Cortex of kidney (tissue), 1 donor: Measurements from ENCODE around the gene PPP1R14B.

Source experiments
- DNase-seq: peaks from one replicate; lab custom pipeline; 2025; lab: John Stamatoyannopoulos, UW

PPP1R14B gene

DNA sequence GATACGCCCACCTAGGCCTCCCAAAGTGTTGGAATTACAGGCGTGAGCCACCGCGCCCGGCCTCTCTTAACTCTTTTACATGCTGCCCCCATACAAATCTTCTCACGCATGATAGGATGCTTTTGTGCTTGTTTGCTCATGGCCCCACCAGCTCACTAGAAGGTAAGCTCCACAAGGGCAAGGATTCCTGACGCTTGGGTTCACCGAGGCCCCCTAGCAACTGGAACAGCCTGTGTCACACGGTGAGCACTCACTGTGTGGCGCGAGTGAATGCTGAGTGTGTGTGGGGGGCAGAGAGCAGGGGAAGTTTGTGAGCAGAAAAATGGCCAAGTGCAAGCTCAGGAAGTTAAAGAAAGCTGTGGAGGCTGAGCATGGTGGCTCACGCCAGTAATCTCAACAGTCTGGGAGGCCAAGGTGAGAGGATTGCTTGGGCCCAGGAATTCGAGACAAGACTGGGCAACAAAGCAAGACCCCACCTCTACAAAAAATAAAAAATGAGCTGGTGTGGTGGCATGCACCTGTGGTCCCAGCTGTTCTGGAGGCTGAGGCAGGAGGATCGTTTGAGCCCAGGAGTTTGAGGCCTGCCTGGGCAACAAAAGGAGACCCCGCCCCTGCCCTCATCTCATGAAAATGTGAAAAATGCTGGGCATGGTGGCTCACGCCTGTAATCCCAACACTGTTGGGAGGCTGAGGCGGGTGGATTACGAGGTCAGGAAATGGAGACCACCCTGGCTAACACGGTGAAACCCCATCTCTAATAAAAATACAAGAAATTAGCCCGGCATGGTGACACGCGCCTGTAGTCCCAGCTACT is 35.4 kb upstream of the PPP1R14B start:
- DNase-seq, result no peak

- DNase-seq, result no peak
These were observed 31.9 kb upstream of the PPP1R14B start for GRCh38 chr11:64278576-64279190.

DNA sequence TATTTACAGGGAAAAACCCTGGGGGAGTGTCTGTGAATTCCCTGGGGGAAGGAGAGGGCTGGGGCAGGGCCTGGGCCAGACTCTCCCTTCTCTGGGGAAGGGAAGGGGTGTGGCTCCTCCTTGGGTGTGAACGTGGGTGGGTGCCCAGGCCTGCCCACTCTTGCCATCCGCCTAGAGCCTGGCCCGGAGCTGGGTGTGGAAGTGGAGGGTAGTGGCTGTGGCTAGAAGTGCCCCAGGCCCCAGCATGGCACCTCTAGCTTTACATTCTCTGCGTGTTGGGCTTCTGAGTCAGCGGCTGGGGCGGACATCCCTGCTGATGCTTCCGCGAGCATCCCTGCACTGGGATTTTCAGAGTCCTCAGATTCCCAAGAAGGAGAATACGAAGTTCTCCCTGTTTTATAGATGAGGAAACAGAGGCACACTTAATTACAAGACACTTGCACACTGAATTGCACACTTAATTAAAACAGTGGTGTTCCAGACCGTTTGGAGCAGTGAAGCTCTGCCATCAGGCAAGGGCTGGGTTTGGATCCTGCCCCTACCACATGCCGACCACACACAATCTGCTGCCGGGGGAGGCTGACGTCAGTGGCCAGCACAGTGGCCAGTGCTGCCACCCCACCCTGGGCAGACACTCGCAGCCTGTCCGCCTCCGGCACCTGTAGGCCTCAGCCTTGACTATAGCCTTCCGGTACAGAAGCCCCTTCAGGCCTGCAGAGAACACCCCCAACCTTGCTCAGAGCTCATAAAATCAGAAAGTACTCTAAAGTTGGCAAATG is 30.1 kb upstream of the PPP1R14B start:
- DNase-seq, result no peak

GRCh38 chr11:64275841-64276240 is 29.1 kb upstream of the PPP1R14B start:
- DNase-seq, result no peak

DNA sequence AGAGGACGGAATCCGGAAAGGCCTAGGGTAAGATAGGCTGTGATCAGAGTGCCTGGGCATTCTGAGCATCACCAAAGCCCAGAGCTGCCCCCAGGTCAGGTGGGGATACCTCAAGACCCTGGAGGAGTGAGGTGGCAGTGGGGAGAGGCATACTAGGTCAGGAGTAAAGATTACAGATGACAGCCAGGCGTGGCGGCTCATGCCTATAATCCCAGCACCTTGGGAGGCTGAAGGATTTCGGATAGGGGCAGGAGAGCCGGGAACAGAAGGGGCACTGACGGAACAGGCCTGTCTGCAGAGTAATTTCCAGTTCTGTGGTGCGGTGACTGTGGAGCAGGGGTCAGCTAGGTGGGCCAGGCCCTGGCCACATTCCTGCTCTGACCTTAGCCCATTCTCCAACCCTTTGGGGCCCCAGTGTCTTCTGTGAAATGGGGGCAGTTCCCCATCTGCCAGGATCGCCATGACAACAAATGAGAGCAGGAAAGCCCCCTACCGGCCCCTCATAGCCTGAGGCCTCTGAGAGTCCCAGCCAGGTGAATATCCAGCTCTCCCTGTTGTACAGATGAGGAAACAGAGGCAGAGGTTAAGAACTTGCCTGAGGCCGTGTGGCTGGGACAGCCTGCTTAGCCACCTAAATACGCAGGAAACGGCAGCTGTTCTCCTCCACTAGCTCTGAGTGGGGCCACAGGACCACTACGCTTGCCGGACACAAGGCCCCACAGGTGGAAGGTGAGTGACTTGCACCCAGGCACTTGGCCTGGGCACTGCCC is 28.5 kb upstream of the PPP1R14B start:
- DNase-seq, result no peak

DNA sequence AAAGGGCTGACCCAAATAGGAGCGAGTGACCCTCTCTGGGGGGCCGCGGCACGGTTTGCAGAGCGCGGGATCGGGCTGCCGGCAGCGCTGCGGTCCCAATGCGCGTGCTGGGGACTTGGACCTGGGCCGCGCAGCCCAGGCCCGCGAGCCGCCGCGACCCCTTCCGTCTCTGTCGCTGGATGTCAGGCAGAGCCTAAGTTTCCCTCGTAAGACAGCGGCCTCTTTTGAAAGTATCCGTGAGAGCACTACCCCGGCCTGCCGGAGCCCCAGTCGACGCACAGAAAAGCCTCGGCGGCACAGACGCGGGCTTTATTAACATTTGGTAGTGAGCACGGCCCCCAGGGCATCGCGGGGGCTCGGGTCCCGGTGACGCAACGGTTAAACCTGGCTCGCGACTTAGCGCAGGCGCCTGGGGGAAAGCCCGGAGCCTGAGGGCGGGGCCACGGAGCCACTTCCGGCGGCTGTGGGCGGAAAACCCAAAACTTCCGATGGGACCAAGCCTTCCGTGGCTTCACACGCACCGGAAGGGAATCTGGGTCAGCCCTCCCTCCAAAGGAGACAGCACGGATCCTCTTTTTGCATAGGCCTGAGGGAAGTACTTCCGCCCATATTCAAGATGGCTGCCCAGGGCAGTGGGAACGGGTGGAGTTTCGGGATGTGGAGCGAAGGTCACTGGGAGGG is 22.9 kb upstream of the PPP1R14B start:
- no peak for DNase-seq

GRCh38 chr11:64268893-64269539 is 22.3 kb upstream of the PPP1R14B start:
- no peak for DNase-seq

GRCh38 chr11:64268025-64268892 is 21.5 kb upstream of the PPP1R14B start:
- DNase-seq, result no peak

DNA sequence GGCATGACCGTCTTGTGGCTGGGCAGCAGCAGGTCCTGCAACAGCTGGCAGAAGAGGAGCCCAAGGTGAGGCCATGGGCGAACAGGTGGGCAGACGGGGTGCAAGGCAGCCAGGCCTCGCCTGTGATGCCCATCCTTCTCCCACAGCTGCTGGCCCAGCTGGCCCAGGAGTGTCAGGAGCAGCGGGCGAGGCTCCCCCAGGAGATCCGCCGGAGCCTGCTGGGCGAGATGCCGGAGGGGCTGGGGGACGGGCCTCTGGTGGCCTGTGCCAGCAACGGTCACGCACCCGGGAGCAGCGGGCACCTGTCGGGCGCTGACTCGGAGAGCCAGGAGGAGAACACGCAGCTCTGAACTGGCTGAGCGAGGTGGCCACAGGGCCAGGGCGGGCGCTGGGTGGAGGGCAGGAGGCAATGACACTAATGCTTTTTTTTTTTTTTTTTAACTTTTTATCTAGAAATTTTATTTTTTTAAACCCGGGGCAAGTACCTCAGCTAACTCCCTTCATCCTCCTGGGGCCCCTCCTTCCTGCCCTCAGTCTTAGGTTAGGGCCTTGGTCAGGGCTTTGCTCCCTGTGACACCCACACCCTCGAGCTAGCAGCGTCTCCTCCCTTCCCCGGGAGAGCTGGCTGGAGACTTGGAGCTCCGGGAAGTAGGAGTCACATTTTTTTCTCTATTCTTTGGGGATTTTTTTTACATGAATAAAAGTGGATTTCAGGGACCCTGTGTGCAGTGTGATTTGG is 20.6 kb upstream of the PPP1R14B start:
- DNase-seq, result no peak

DNA sequence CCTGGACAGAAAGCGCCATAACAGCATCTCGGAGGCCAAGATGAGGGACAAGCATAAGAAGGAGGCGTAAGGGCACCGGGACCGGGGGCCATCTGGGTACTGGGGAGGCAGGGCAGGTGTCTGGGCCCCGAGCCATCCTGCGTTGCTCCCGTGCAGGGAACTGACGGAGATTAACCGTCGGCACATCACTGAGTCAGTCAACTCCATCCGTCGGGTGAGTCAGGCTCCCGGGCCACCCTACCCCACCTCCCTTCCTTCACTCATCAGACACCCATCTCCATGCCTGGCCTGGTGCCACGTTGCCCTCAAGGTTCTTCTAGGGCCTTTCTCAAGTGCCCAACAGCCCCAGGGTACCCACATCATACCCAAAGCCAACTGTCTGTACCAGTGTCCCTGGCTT is 19.6 kb upstream of the PPP1R14B start:
- no peak for DNase-seq

DNA sequence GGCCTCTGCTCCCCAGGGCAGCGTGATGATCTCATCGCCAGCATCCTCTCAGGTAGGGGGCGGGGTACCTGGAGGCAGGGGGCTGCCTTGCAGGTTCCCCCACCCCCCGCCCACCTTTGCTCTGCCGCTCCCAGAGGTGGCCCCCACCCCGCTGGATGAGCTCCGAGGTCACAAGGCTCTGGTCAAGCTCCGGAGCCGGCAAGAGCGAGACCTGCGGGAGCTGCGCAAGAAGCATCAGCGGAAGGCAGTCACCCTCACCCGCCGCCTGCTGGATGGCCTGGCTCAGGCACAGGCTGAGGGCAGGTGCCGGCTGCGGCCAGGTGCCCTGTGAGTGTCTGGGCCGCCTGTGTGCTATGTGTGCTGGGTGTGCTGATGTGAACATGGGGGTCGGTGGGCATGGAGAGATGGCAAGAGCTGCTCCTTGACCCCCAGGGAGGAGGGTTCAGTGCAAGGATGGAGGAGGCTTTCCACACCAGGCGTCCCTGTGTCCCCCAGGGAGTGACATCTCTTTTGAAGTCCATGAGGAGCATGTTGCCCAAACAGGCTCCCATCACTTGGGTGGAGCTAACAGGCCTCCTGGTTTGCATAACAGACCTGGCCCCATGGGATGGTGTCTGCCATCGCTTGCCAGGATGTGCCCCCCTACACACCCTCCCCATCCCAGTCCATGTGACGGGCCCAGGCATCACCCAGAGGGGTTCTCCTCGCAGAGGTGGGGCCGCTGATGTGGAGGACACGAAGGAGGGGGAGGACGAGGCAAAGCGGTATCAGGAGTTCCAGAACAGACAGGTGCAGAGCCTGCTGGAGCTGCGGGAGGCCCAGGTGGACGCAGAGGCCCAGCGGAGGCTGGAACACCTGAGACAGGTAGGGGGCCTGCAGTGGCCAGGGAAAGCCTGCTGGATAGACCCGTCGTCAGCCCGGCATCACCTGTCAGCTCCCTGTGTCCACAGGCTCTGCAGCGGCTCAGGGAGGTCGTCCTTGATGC is 18.7 kb upstream of the PPP1R14B start:
- DNase-seq, result no peak

GRCh38 chr11:64264371-64264852 is 17.7 kb upstream of the PPP1R14B start:
- no peak for DNase-seq

GRCh38 chr11:64263947-64264317 is 17.2 kb upstream of the PPP1R14B start:
- DNase-seq, result no peak

- DNase-seq, result no peak
These were observed 16.5 kb upstream of the PPP1R14B start for GRCh38 chr11:64263021-64263946.

- no peak for DNase-seq
These were observed 15.7 kb upstream of the PPP1R14B start for GRCh38 chr11:64262271-64263002.

GRCh38 chr11:64261556-64262080 is 14.9 kb upstream of the PPP1R14B start:
- DNase-seq, result no peak
